GM23248 (cell line): ENCODE measurements around the gene SERPINA5.

Experiments used
- EZH2 ChIP-seq: fragments of 200-600 bp; sonication (generic); IDR thresholded peaks from 2 replicates; pipeline ENCODE4 v1.6.1; 2018; ENCODE audit warnings: antibody characterized with exemption, mild to moderate bottlenecking; ENCODE audit not compliant: insufficient read depth, poor library complexity, severe bottlenecking
- EZH2phosphoT487 ChIP-seq: fragments of 200-600 bp; sonication (generic); IDR thresholded peaks from 2 replicates; pipeline ENCODE4 v1.6.1; 2018; ENCODE audit warnings: antibody characterized with exemption, moderate library complexity, mild to moderate bottlenecking, low read depth; ENCODE audit not compliant: insufficient read depth

DNA sequence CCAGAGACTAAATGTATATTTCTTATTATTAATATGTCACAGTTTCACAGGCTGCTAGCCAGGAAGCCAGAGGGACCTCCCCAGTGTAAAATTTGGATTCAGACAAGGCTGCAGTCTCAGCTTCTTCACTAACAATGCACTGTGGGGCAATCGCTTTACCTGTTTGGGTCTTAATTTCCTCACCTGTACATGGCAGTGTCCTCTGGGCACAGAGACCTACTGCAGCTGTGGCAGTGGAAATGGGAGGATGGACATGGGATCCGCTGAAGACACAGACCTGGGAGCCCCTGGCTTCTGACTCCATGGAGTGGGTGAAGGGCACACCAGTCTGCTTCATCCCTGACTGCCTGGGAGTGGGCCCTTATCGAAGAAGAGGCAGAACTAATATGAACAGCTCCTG is 6.9 kb upstream of the SERPINA5 start:
- TF ChIP-seq EZH2 (no peak), EZH2phosphoT487 (no peak)
